GM19023 (cell line): ENCODE measurements around the gene AARS1.
"Not testable (repeated sequence)": the region's sequence is repeated elsewhere in the genome, so short reads cannot be mapped to it uniquely, and the experiment has no call there.

Experiments used
- ATAC-seq: cut with Tn5 transposase; IDR thresholded peaks from one replicate; pipeline ENCODE4 v1.9.1; 2021; ENCODE audit warnings: mild to moderate bottlenecking, moderate library complexity; ENCODE audit not compliant: unreplicated experiment

Gene AARS1

DNA sequence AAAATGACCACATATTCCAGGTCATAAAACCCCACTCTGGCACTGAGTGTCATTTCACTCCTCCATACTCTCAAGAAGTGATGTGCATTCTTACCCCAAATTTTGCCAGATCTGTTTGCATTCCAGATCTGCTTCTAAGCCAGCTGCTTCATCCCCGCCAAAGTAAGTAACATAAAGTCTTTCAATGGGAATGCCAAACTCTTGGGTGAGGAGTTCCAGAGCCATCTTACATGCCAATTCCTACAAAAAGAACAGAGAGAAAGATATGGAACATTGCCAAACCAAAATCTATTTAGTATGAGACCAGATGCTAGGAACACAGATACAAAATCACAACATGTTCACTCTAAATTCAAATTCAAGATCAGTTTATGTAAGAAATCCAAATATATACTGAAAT, 12.9 kb downstream of the AARS1 start:
- no peak for ATAC-seq

DNA sequence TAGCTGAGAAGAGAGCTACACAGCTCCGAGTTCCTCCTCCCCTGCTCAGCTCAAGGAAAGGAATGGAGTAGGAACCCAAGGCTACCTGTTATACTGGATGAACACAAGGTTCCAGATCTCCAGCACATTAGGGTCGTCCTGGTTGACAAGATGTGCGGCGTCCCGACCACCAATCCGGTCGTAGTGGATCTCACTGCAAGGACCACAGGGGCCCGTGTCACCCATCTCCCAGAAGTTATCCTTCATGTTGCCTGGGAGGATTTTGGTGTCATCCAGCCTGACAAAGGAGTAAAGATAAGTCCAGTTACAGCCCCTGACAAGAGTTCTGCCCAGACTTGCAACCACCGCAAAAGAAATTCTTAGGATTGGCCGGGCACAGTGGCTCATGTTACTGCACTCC, 17.6 kb downstream of the AARS1 start:
- ATAC-seq: no peak

DNA sequence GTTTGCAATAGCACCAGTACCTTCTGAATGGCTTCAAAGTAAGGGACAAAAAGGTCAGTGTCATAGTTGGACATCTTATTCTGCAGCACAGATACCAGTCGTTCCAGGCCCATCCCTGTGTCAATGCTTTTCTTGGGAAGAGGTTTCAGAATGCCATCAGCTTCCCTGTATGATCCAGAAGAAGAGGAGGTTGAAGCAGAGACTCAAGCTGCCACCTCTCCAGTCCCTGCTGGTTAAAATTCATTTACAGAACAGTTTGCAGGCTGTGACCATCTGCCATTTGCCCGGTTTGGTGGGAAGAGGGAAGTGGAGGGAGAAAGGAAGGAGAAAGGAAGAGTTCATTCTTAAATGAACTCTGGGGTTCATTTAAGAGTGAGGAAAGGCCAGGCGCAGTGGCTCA, 19.1 kb downstream of the AARS1 start:
- no peak for ATAC-seq

DNA sequence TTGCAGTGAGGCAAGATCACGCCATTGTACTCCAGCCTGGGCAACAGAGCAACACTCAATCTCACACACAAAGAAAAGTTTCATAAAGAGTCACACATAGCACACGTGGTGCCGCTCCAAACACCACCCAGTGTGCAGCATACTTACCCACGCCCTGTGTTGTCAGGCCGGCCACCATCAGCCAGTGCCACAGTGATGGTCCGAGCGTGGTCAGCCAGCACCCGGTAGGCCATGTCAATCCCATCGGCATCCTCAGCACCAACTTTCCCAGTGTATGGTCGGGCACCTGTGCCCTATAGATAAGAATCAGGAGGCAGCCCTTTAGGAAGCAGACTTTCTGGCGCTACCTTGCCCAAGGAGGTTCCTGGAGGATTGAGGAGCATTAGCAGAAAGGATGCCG, 19.8 kb downstream of the AARS1 start:
- ATAC-seq: no peak

DNA sequence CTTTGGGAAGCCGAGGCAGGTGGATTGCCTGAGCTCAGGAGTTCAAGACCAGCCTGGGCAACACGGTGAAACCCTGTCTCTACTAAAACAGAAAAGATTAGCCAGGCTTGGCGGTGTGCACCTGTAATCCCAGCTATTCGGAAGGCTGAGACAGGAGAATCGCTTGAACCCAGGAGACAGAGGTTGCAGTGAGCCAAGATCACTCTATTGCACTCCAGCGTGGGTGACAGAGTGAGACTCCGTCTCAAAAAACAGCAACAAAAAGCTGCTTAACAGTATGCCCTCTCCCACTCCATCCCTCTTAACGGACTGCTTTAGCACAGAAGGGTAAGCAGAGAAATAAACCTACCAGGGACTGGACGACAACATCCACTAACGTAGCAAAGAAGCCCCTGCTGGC, 21.4 kb downstream of the AARS1 start:
- ATAC-seq: not testable (repeated sequence)

DNA sequence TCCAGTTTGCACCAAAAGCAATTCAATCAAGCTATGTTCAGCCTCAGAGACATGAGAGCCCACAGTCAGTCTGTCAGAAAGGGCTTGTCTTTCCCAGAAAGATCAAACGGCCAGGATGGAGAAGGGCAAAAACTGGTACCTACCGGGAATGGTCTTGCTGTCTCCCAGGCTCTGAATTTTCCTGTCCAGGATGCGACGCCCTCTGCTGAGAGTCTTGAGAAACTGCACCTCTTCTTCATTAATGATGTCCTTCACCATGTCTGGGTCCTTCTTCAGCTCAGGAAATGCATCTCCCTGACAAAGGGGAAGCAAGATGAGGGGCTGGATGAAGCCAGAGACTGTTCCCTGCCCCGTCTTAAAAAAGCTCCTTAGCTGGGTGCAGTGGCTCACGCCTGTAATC, 21.8 kb downstream of the AARS1 start:
- ATAC-seq: no peak

DNA sequence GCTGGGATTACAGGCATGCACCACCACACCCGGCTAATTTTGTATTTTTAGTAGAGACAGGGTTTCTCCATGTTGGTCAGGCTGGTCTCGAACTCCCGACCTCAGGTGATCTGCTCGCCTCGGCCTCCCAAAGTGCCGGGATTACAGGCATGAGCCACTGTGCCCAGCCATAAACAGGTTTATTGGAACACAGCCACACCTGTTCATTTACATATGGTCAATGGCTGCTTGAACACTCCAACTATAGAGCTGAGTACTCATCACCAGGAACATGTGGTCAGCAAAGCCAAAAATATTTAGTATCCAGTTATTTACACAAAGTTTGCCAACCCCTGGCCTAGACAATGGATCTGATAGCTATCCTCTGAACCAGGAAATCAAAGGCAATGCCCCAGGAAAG, 29.4 kb downstream of the AARS1 start:
- not testable (repeated sequence) for ATAC-seq

DNA sequence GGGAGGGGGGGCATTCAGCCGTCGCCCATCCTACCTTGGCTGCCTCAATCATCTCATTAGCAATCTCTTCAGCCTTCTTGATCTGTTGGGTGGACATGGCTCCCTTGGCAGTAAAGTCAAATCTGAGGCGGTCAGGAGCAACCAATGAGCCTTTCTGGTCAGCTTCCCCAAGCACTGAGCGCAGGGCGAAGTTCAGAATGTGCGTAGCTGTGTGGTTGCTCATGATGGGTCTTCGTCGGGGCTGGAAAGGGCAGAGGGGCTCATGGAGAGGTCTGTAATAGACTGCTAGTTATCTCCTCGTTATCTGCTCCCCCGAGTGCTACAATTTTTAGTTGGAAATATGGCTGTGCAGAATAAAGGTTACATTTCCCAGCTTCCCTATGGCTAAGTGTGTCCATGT, 30.4 kb downstream of the AARS1 start:
- ATAC-seq: no peak

DNA sequence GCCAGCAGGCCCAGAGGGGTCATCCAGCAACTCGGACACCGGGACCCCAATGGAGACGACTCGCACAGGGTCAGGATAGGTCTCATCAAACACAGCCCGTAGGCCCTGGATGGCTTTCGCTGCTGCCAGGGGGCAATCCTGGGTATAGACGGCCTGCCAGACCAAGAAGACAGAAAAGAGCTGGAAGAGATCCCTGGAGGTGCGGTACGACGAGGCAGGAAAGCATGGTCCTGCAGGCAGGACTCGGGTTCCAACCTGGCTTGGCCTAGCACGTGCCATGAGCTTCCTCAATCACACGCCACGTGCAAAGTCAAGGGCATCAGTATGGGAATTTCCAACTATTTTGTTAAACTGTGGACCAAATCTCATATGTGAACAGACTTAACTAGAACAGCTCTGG, 31.2 kb downstream of the AARS1 start:
- ATAC-seq: no peak

DNA sequence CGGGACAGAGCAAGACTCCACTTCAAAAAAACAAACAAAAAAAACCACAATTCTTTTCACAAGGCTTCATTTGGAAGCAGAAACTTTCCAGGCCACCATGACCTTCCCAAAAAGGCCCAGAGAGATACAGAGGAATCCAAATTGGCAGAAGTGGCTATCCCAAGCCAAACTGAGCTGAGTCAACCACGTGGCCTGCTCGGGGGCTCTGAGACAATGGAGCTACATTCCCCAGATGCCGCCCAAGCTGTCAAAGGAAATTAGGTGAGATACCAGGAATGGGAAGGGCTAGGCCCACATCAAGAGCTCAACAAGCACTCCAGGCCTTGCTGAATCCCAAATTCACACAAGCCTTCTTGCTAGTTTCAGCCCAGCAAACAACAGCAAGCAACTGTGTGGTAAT, 31.9 kb downstream of the AARS1 start:
- no peak for ATAC-seq

DNA sequence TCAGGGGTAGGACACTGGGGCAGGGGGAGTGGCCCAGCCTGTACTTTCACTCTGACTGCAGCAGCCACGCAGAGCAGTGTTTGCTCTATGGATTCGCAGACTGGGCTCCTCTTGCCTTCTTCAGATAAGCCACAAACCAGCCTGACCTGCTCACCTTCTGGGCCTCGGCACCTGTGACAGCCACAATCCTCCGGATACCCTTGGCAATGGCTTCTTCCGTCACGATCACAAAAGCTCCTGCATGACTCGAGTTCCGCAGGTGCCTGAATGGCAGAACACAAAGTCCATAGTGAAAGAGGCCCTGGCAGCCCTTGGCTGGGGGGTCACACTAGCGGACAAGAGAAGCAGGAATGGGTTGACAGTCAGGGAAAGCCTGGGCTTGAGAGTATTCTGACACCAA, 33.7 kb downstream of the AARS1 start:
- no peak for ATAC-seq

DNA sequence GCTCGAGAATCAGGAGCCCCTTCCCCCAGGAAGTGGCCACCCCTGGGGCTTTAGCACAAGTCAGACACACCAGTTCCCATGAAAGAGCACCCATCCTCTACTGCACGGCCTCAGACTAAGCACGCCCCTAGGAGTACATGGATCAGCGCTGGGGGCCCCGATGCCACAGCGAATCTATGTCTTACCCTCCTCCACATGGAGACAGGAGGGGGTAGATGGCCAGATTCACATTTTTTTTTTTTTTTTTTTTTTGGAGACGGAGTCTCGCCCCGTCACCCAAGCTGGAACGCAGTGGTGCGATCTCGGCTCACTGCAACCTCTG, 34.4 kb downstream of the AARS1 start:
- ATAC-seq: no peak

DNA sequence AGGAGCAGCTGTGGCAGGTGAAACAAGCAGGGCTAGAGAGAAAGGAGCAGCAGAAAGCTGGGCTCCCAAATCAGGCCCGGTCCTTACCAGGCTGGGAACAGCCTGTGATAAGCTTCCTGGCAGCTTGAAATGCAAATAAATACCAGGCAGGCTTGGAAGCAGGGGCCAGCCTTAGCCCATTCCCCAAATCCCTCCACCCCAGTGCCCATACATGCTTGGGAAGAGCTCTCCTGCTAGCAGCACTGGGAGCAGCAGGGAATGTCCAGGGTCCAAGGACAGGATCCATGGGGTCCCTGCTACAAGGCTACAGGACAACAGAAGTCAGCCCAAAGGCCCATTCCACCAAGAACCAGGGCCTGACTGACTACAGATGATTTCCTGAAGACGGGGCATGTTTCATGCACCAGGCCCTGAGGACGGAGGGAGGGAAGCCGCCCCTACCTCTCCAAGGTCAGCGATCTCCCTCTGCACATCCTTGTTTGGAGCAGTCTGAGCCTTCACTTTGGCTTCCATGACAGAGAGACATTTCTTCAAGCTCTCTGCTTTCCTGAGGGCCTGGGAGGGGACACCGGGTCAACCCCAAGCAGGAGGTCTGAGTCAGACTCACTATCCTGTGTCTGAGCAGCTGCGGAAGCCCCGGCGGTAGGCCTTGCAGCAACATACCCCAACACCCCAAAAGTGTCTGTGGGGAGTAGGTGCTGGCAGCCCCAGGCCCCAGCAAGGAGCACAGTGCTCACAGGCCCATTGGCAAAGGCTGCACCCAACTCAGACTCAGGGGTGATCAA, 34.9 kb downstream of the AARS1 start:
- ATAC-seq: no peak

DNA sequence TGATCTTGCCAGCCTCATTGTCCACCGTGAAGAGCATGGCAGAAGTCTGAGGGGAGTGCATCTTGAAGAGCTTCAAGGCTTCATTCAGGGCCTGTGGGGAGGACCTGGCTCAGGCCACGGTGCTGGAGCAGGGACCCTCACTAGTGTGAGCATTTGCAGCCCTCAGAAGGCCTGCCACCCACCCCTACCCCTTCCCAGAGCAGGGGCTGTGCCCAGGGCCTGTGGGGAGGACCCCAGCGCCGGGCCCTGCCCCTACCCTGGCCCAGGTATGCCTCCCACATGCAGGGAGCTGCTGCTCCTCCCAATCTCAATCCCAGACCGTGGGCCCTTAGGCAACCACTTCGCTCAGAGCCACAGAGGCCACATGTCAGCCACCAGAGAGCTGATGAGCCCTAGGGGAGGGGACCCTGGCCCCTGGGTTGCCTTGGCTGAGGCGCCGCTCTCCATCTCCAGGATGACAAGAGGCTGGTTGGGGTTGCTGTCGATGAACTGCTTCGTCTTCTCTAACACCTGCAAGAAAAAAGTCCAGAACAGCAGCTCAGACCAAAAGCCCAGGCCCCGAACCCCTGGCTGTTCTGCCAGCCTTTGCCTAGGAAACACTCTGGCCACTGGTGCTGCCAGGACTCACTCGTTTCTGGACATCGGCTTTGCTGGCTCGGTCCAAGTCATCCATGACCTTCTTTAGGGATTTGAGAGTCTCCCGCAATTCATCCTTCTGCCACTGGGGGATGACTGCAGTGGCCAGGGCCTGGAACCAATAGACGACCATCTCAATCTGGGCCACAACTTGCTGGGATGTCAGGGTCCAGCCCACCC, 35.8 kb downstream of the AARS1 start:
- no peak for ATAC-seq

DNA sequence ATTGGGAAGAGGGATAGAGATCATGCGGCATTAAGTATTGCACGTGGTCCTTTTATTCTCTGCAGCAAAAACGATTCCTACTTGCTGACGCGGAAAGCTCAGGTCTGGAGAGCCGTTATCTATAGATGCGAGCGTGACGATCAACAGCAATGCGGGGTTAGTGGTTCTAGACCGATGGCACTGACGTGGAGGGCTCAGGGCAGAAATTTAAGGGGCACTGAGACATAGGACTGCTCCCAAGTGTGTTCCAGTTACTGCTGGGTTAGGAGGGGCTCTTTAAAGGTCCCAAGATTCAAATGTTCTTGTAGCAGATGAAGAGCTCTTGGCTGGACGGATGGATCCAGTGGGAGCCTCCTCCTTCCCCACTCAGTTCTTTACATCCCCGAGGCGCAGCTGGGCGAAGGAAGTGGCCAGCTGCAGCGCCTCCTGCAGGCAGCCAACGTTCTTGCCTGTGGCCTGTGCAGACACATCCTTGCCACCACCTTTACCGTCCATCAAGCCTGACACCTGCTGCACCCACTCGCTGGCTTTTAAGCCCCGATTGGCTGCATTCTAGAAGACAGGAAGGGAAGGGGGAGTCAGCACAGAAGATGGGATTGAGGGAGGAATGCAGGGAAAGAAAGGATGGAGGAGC, 36.8 kb downstream of the AARS1 start:
- ATAC-seq: no peak

DNA sequence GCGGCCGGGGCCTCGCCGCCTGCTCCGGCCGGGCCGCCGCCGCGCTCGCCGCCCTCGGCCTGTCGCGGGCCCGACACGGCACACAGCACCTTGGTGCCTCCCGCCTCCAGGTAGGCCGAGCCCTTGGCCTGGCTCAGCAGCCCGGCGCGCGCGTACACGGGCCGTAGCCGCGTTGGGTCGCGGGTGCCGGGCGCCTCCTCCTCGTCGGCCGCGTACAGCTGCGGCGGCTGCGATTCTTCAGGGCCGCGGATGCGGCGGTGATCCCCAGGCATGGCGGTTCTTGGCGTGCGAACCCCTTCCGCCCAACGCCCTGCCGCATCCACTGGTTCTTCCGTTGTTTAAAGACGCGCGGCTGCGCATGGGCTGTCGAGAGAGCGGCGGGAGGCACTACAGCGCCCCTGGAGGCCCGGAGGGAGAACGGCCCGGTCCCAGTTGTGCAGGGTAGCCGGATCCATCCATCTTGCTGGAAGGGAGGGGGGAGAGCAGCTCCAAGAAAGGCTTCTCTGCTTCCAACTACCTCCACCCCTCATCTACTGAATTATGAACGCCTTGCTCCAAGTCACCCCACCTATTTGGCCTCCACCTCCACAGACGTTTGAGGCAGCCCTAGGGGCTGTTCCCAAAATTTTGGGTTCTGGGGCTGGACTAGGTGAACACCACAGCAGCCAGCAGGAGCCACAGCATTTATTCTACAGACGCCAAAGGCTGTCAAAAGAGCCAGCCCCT, 37.5 kb downstream of the AARS1 start, which contains the start of gene EXOSC6:
TSS of gene EXOSC6 (minus strand) at position 312 of the 726 bp plus-strand sequence. CDS start at position 272, 40 bp downstream.
- peak; percentile 90 for ATAC-seq

DNA sequence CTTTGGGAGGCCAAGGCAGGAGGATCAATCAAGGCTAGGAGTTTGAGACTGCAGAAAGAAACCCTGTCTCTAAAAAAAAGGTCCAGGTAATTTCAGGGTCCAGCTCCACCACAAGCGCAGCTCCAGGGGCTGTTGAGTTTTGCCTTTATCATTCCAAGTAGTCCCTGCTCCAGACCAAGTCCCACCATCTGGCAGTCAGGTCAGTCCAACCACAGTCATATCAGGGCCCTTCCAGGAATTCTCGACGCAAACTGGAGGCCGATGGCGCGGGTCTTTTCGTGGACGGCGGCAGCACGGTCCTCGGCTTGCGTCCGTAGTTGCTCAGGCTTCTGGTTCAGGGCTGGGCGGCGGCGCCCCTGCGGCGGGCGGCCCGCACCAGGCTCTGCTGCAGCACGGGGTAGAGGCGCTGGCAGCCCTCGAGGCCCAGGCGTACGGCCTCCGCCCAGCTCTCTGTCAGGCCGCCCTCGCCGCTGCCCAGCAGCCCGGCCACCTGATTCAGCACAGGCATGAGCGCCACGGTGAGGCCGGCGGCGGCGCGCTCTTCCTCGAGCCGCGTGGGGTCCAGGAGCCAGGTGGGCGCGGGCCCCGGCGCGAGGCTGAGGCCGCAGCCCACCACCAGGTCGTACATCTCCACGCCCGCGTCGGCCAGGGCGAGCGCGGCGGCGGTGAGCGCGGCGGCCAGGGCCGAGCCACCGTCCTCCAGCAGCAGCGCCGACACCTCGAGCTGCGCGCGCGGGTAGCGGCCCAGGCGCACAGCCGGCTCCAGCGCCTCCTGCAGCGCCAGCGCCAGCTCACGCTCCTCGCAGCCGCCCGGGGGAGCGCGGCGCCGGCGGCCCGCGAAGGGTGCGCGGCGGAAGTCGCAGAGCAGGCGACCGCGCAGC, 38.3 kb downstream of the AARS1 start:
- ATAC-seq: peak; percentile 49

DNA sequence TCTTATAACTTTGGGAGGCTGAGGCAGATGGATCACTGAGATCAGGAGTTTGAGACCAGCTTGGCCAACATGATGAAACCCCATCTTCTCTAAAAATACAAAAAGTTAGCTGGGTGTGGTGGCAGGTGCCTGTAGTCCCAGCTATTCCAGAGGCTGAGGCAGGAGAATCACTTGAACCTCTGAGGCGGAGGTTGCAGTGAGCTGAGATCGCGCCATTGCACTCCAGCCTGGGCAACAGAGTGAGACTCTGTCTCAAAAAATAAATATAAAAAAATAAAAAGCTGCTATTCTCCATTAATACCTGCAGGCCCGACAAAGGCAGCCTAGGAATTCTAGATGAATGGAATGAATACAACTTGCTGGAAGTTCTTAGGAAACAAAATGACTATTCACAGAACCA, 39.6 kb downstream of the AARS1 start:
- ATAC-seq: not testable (repeated sequence)

DNA sequence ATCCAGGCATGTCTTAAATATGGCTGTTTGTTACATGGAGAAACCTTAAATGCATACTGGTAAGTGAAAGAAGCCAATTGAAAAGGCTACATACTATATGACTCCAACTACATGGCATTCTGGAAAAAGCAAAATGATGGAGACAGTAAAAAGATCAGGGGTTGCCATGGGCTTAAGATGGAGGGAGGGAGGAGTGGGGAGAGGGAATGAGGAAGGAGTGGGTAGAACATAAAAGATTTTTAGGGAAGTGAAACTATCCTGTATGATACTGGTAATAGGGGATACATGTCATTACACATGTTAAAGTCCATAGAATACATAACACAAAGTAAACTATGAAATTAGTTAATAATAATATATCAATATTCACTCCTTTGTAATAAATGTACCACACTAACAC, 50.5 kb downstream of the AARS1 start:
- ATAC-seq: not testable (repeated sequence)

DNA sequence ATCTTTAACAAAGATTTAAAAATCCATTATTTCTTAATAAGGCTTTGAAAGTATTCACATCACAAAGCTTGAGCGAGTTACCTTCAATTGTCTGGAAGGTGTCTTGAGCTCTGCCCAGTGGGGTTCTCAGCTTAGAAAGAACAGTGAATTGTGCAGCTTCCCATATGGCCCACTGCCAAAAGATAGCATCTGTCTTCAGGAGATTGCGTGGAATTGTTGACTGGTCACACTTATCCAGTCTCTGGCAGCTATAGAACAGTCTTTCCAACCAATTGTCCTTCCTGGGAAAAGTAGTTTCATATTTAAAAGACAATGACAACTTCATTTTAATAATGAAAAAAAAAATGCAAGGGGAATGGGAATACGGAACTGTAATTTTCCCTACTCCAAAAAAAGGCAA, 57.5 kb downstream of the AARS1 start:
- not testable (repeated sequence) for ATAC-seq
